PC-3 (cell line): ENCODE data around the gene AP2A1. TPM values are rescaled to one million over a fixed set of nuclear protein-coding genes. Genes with fewer than 3 reads are reported as not detected.

Source experiments
- ATAC-seq: fragments of 200-7000 bp; cut with Tn5 transposase; 2 replicates; pipeline ENCODE4 v1.9.1; 2020; ENCODE audit warnings: mild to moderate bottlenecking, moderate library complexity
- BruUV-seq: library from RNA; stranded (reverse); fragments of 400-500 nt; replicated peaks from 2 replicates; lab custom pipeline; 2021; lab: Mats Ljungman, UMichigan
- CTCF ChIA-PET: fragments of 300-600 bp; sonication (Branson Sonifier 250); formaldehyde crosslinking; loops from one replicate; lab custom pipeline; 2022; ENCODE audit warnings: antibody characterized with exemption; lab: Charles Lee
- POLR2A ChIA-PET: fragments of 300-600 bp; sonication (Branson Sonifier 250); formaldehyde crosslinking; loops from one replicate; lab custom pipeline; 2022; ENCODE audit warnings: antibody characterized with exemption; ENCODE audit not compliant: unreplicated experiment; lab: Charles Lee
- DNase-seq: peaks from one replicate; pipeline ENCODE4 v3.0.0-alpha.2; 2015
- H2AFZ ChIP-seq: fragments of 300-600 bp; sonication (generic); 2 replicates; pipeline ENCODE4 v1.6.0; 2016; ENCODE audit warnings: antibody characterized with exemption, low read length
- H3F3A ChIP-seq: fragments of 300-600 bp; sonication (generic); one replicate; pipeline ENCODE4 v1.6.0; 2017; ENCODE audit warnings: antibody characterized with exemption, low read length, control low read depth, mild to moderate bottlenecking; ENCODE audit not compliant: unreplicated experiment
- H3K27ac ChIP-seq: fragments of 300-600 bp; sonication (generic); 2 replicates; pipeline ENCODE4 v1.5.1; 2016; ENCODE audit warnings: mild to moderate bottlenecking, low read length
- H3K27me3 ChIP-seq: fragments of 300-600 bp; sonication (generic); 2 replicates; pipeline ENCODE4 v1.6.1; 2016; ENCODE audit warnings: low read length, mixed read lengths
- H3K36me3 ChIP-seq: fragments of 300-600 bp; sonication (generic); 2 replicates; pipeline ENCODE4 v1.6.1; 2016; ENCODE audit warnings: low read depth, mixed run types, low read length, mixed read lengths
- H3K4me1 ChIP-seq: fragments of 300-600 bp; sonication (generic); 2 replicates; pipeline ENCODE4 v1.5.1; 2016; ENCODE audit warnings: low read length; ENCODE audit not compliant: insufficient read depth
- H3K4me2 ChIP-seq: fragments of 300-600 bp; sonication (generic); 2 replicates; pipeline ENCODE4 v1.6.0; 2016; ENCODE audit warnings: low read length
- H3K4me3 ChIP-seq: fragments of 300-600 bp; sonication (generic); 2 replicates; pipeline ENCODE4 v1.5.1; 2016; ENCODE audit warnings: mild to moderate bottlenecking, low read length, mixed read lengths
- H3K79me2 ChIP-seq: fragments of 300-600 bp; sonication (generic); 2 replicates; pipeline ENCODE4 v1.6.1; 2017; ENCODE audit warnings: low read length, mixed read lengths
- H3K9ac ChIP-seq: fragments of 300-600 bp; sonication (generic); 2 replicates; pipeline ENCODE4 v1.6.0; 2016; ENCODE audit warnings: mild to moderate bottlenecking, low read length
- H3K9me2 ChIP-seq: fragments of 300-600 bp; sonication (generic); replicated peaks from 2 replicates; pipeline ENCODE4 v1.6.1; 2016; ENCODE audit warnings: mixed run types, low read length, mixed read lengths
- H3K9me3 ChIP-seq: fragments of 300-600 bp; sonication (generic); 2 replicates; pipeline ENCODE4 v1.6.1; 2016; ENCODE audit warnings: low read length, mixed read lengths
- H4K20me1 ChIP-seq: fragments of 300-600 bp; sonication (generic); 2 replicates; pipeline ENCODE4 v1.6.1; 2016; ENCODE audit warnings: low read length, mixed read lengths
- CTCF ChIP-seq: fragments of 300-600 bp; sonication (generic); conservative IDR thresholded peaks from 2 replicates; pipeline ENCODE4 v1.5.1; 2017; ENCODE audit warnings: antibody characterized with exemption, low read depth, mild to moderate bottlenecking, low read length
- EZH2 ChIP-seq: fragments of 300-600 bp; sonication (generic); IDR thresholded peaks from one replicate; pipeline ENCODE4 v1.6.1; 2017; ENCODE audit warnings: antibody characterized with exemption, mild to moderate bottlenecking, low read length; ENCODE audit not compliant: unreplicated experiment
- EZH2phosphoT487 ChIP-seq: fragments of 300-600 bp; sonication (generic); IDR thresholded peaks from 2 replicates; pipeline ENCODE4 v1.6.1; 2018; ENCODE audit warnings: mild to moderate bottlenecking, antibody characterized with exemption, low read length, borderline replicate concordance
- intact Hi-C: fragments of 100-400 bp; cut with micrococcal nuclease; formaldehyde crosslinking; loops from 2 replicates; pipeline ENCODE4 v1.9.0; 2023
- total RNA-seq: library from RNA; depleted of rRNA; stranded (reverse); fragments of >200 nt; gene quantifications from 2 replicates; pipeline ENCODE4 v1.2.3, GENCODE V29; 2014

Gene AP2A1
- total RNA-seq, 1 experiment from 2014 or later: 143 TPM

GRCh38 chr19:49823472-49823871 is 56.7 kb downstream of the AP2A1 start:
- Histone ChIP-seq H3K4me2 (no peak overlapping the region), H3K27me3 (no peaks in the 10 kb centered on the region), H3K9ac (no peak overlapping the region), H3K9me3 (no peaks in the 10 kb centered on the region), H3K36me3 (peaks cover 3% of the 10 kb centered on the region; the same call in 1 of the 2 replicates), H3K79me2 (peaks cover 41% of the 10 kb centered on the region), H3K4me3 (no peak overlapping the region), H3K4me1 (peaks cover 5% of the 10 kb centered on the region), H3F3A (no peaks in the 10 kb centered on the region), H4K20me1 (no peaks in the 10 kb centered on the region), H2AFZ (no peak overlapping the region), H3K9me2 (no peaks in the 10 kb centered on the region), H3K27ac (no peak overlapping the region)
- intact Hi-C loops: no loop called here
- ChIA-PET CTCF (no interaction called here), POLR2A (no interaction called here)
- TF ChIP-seq CTCF: no peak
- TF ChIP-seq EZH2: no peak
- TF ChIP-seq EZH2phosphoT487: no peak
- no TSS peak for BruUV-seq
- ATAC-seq: no peak
- no peak for DNase-seq

- H3K4me2 ChIP-seq: no peak overlapping the region
- POLR2A ChIA-PET: no interaction called here
- H3K4me3 ChIP-seq: no peak overlapping the region
- DNase-seq (no peak), ATAC-seq (no peak)
- H3K9me3 ChIP-seq: no peaks in the 10 kb centered on the region
- no peak overlapping the region for H3K9ac ChIP-seq
- CTCF ChIA-PET: no interaction called here
- intact Hi-C loops: no loop called here
- no peak overlapping the region for H3K27ac ChIP-seq
- peaks cover 29% of the 10 kb centered on the region for H3K79me2 ChIP-seq
- H3K4me1 ChIP-seq: no peaks in the 10 kb centered on the region
- H4K20me1 ChIP-seq: no peaks in the 10 kb centered on the region
- no peak overlapping the region for H2AFZ ChIP-seq
- H3K27me3 ChIP-seq: no peaks in the 10 kb centered on the region
- TF ChIP-seq EZH2 (no peak), CTCF (no peak), EZH2phosphoT487 (no peak)
- H3F3A ChIP-seq: no peaks in the 10 kb centered on the region
- no TSS peak for BruUV-seq
- H3K36me3 ChIP-seq: peaks cover 3% of the 10 kb centered on the region; the same call in 1 of the 2 replicates
- no peaks in the 10 kb centered on the region for H3K9me2 ChIP-seq
Observed at GRCh38 chr19:49824662-49825061, 57.9 kb downstream of the AP2A1 start.

- Histone ChIP-seq H3K27ac (no peak overlapping the region), H3K9me2 (no peaks in the 10 kb centered on the region), H3F3A (no peaks in the 10 kb centered on the region), H4K20me1 (no peaks in the 10 kb centered on the region), H2AFZ (no peak overlapping the region), H3K4me2 (no peak overlapping the region), H3K27me3 (no peaks in the 10 kb centered on the region), H3K36me3 (peaks cover 7% of the 10 kb centered on the region; the same call in 1 of the 2 replicates), H3K9ac (no peak overlapping the region), H3K4me3 (no peak overlapping the region), H3K9me3 (no peaks in the 10 kb centered on the region), H3K79me2 (peaks cover 12% of the 10 kb centered on the region), H3K4me1 (no peaks in the 10 kb centered on the region)
- DNase-seq: no peak
- POLR2A ChIA-PET: no interaction called here
- CTCF ChIA-PET: interaction anchor here (0.5 kb wide), 1 partner anchor 76 kb away, joined by 9 read pairs; no protein-coding TSS in a partner anchor
- intact Hi-C loops: no loop called here
- TF ChIP-seq EZH2 (no peak), EZH2phosphoT487 (no peak), CTCF (no peak)
- no peak for ATAC-seq
- BruUV-seq: no TSS peak
Observed at GRCh38 chr19:49827034-49827433, 60.2 kb downstream of the AP2A1 start.
